ENCODE results near the gene OR13H1.
"Not testable (repeated sequence)": the region's sequence is repeated elsewhere in the genome, so short reads cannot be mapped to it uniquely, and the experiment has no call there.

The OR13H1 gene, protein sequence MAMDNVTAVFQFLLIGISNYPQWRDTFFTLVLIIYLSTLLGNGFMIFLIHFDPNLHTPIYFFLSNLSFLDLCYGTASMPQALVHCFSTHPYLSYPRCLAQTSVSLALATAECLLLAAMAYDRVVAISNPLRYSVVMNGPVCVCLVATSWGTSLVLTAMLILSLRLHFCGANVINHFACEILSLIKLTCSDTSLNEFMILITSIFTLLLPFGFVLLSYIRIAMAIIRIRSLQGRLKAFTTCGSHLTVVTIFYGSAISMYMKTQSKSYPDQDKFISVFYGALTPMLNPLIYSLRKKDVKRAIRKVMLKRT

DNA sequence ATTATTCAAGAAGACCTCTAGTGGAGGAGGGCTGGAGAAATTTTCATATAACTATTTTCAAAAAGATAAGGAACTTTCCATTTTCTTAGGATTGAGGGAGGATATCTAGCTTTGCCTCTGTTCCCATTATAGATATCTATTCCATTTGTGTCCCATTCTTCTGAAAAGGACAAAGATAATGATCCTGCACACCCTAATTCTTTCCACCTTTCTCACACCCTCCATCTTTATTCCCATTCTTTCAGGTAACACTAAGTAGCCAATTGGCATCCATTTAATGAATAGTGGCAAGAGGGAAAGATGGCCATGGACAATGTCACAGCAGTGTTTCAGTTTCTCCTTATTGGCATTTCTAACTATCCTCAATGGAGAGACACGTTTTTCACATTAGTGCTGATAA, at the start of gene OR13H1:
Gene OR13H1, plus strand, starts transcription at position 301 of the 400 bp plus-strand sequence. Its CDS starts 0 bp downstream, at position 301.
- DNase-seq = no peak

GRCh38 chrX:131501556-131501955, 42.3 kb upstream of the OR13H1 start:
- not testable (repeated sequence) for DNase-seq

DNA sequence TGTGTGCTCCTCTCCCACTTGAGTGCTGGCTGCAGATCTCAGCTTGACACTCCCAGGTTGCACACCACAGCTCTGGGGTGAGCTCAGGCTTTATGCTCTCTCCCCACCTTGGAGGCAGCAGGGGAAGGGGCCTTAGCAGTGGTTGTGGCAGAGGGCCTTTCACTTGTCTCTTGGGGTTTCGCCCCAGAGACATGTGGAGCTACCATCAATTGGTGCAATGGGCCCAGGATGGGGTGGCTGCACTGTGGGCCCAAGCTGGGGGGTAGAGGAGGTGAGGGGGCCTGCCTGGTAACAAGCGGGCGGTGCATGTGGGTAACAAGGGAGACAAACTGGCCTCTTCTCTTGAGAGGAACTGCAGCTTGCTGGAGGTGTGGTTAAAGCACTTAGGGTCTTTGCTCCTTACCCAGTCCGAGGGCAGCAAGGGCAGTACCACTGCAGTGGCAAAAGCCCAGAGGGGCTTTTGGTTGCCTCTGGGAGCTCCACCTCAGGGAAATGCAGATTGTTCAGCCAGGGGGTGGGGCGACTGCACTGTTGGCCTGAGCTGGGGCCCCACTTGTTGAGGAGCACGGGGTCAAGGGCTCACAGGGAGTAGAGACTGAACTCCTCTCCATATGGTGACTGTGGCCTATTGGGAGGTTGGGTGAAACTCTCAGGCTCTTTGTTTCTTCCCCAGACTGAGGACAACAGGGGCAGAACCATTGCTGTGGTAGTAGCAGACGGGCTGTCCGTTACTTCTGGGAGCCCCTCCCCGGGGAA, 30.5 kb upstream of the OR13H1 start:
- no peak for DNase-seq

GRCh38 chrX:131521824-131522223, 22.1 kb upstream of the OR13H1 start:
- DNase-seq = no peak

DNA sequence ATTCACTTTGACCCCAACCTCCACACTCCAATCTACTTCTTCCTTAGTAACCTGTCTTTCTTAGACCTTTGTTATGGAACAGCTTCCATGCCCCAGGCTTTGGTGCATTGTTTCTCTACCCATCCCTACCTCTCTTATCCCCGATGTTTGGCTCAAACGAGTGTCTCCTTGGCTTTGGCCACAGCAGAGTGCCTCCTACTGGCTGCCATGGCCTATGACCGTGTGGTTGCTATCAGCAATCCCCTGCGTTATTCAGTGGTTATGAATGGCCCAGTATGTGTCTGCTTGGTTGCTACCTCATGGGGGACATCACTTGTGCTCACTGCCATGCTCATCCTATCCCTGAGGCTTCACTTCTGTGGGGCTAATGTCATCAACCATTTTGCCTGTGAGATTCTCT, 344 bp downstream of the OR13H1 start:
- no peak for DNase-seq

DNA sequence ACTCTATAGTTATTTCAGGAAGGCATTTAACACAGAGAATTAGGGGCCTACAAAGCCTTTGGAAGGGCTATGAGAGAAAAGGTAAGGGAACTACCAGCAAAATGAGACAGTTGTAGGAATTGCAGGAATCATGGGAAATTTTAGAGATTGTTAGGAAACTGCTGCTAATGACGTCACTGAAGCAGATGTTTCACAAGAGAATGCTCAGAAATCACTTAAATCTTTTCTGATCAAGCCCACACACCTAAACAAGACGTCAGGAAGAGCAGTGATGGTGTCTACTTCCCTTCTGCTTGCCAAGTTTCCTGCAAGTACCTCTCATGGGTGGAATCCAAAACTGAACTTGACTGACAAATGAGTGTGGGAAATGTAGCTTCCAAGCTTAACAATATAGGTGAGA, 5.1 kb downstream of the OR13H1 start:
- no peak for DNase-seq

- not testable (repeated sequence) for DNase-seq
Observed at GRCh38 chrX:131552453-131552852, 8.6 kb downstream of the OR13H1 start.

GRCh38 chrX:131558562-131558961, 14.7 kb downstream of the OR13H1 start:
- DNase-seq = no peak

DNA sequence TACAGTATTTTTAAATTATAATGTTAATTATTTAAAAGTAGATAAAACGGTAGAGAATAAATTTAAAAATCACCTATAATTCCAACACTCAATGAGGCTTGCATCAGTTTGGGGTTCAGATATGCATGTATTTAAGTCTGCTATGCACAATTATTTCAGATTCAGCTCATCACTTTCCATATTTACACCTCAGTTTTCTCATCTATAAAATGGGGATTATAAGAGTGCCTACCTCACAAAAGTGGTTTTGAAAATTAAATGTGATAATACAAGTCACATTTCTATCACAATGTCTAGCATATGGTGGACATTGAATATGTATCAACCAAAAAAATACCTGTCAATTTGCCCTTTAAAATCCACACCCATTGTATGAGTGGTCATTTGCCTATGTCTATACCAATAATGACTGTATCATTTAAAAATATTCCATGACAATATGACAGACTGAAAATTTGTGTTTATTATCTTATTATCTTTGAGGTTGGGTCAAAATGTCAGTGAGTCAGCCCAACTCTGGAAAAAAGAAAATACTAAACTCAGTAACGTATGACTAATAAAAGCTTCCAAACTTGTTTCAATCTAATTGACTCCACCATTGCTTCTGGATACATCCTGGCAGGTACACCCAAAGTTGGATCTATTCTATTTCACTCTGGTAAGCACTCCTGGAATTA, 20.8 kb downstream of the OR13H1 start:
- DNase-seq = no peak

DNA sequence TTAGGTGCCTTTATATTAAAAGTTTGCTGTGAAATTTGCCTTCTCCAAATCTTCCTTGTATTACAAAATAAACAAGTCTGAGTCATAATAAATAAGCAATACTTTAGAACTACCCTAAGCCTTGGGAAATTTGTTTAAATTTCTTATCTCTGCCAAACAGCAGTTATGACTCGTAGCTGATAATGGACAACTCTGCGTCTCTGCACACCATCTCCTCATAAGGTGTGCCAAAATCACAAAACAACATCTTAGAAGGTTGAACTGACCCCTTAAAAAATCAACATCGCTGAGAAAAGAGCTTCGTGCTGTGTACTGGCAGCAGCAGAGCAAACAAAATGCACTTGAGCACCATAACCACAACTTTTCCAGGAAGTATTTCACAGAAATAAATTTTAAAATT, 22.0 kb downstream of the OR13H1 start:
- DNase-seq = no peak

- no peak for DNase-seq
Observed at GRCh38 chrX:131571348-131571747, 27.5 kb downstream of the OR13H1 start.

- DNase-seq = no peak
Observed at GRCh38 chrX:131572372-131573014, 28.6 kb downstream of the OR13H1 start.

DNA sequence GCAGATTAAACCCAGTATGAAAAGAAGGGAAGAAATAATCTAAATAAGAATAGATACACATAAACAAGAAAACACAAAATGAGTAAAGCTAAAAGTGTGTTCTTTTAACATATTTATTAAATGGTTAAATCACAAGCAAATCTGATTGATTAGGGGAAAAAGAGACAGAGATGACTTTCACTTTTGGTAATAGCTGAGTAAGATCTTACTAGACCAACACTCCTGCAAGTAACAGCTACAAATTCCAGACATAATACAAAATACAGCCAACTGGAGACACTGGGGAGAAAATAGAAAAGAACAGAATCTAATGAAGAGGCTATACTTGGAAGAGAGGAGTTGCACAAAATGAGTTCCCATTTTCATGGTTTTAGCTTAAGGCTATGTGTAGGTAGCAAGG, 33.5 kb downstream of the OR13H1 start:
- no peak for DNase-seq

- DNase-seq = no peak
Observed at GRCh38 chrX:131577999-131578734, 34.3 kb downstream of the OR13H1 start.

DNA sequence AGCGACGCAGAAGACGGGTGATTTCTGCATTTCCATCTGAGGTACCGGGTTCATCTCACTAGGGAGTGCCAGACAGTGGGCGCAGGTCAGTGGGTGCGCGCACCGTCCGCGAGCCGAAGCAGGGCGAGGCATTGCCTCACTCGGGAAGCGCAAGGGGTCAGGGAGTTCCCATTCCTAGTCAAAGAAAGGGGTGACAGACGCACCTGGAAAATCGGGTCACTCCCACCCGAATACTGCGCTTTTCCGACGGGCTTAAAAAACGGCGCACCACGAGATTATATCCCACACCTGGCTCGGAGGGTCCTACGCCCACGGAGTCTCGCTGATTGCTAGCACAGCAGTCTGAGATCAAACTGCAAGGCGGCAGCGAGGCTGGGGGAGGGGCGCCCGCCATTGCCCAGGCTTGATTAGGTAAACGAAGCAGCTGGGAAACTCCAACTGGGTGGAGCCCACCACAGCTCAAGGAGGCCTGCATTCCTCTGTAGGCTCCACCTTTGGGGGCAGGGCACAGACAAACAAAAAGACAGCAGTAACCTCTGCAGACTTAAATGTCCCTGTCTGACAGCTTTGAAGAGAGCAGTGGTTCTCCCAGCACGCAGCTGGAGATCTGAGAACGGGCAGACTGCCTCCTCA, 35.0 kb downstream of the OR13H1 start:
- not testable (repeated sequence) for DNase-seq

- DNase-seq = no peak
Observed at GRCh38 chrX:131588995-131589394, 45.1 kb downstream of the OR13H1 start.
